GM19455 (cell line): ENCODE results near the gene LARGE1.

ENCODE experiments used
- ATAC-seq: cut with Tn5 transposase; IDR thresholded peaks from one replicate; pipeline ENCODE4 v1.9.1; 2021; ENCODE audit not compliant: unreplicated experiment

Gene LARGE1

GRCh38 chr22:33538277-33538885, 381.9 kb downstream of the LARGE1 start:
- ATAC-seq, result no peak

- no peak for ATAC-seq
These were observed 383.2 kb downstream of the LARGE1 start for GRCh38 chr22:33537059-33537458.

GRCh38 chr22:33535937-33536875, 384.1 kb downstream of the LARGE1 start:
- ATAC-seq, result no peak

GRCh38 chr22:33529424-33530113, 390.7 kb downstream of the LARGE1 start:
- ATAC-seq, result no peak

GRCh38 chr22:33528183-33528582, 392.1 kb downstream of the LARGE1 start:
- no peak for ATAC-seq

- no peak for ATAC-seq
These were observed 393.7 kb downstream of the LARGE1 start for GRCh38 chr22:33526434-33527107.

GRCh38 chr22:33524511-33525260, 395.6 kb downstream of the LARGE1 start:
- ATAC-seq, result no peak

- ATAC-seq, result no peak
These were observed 398.2 kb downstream of the LARGE1 start for GRCh38 chr22:33521879-33522665.

GRCh38 chr22:33520904-33521780, 399.1 kb downstream of the LARGE1 start:
- no peak for ATAC-seq

GRCh38 chr22:33519974-33520903, 400.0 kb downstream of the LARGE1 start:
- no peak for ATAC-seq

- ATAC-seq, result no peak
These were observed 401.0 kb downstream of the LARGE1 start for GRCh38 chr22:33519071-33519973.

GRCh38 chr22:33518405-33518804, 401.9 kb downstream of the LARGE1 start:
- ATAC-seq, result no peak

GRCh38 chr22:33515795-33516194, 404.5 kb downstream of the LARGE1 start:
- ATAC-seq, result no peak

GRCh38 chr22:33513388-33514338, 406.6 kb downstream of the LARGE1 start:
- ATAC-seq, result no peak

GRCh38 chr22:33512908-33513307, 407.4 kb downstream of the LARGE1 start:
- ATAC-seq, result no peak
